Skeletal muscle satellite cell (primary cell): Measurements from ENCODE around the gene SCARB1.
A peak's percentile ranks its signal among the peaks of the same experiment; 100 is the strongest.

Experiments used
- H3K27me3 ChIP-seq: 2 replicates; pipeline ENCODE4 v1.7.0; 2013; ENCODE audit warnings: low read length; ENCODE audit not compliant: control insufficient read depth, insufficient read depth
- H3K36me3 ChIP-seq: 2 replicates; pipeline ENCODE4 v1.7.0; 2013; ENCODE audit warnings: mild to moderate bottlenecking, control low read depth, low read length; ENCODE audit not compliant: insufficient read depth
- H3K4me1 ChIP-seq: 2 replicates; pipeline ENCODE4 v1.7.0; 2013; ENCODE audit warnings: low read length; ENCODE audit not compliant: control insufficient read depth, insufficient read depth
- H3K4me2 ChIP-seq: 2 replicates; pipeline ENCODE4 v1.7.0; 2013; ENCODE audit warnings: mild to moderate bottlenecking, low read length
- H3K4me3 ChIP-seq: 2 replicates; pipeline ENCODE4 v1.7.0; 2013; ENCODE audit warnings: low read length
- H3K9ac ChIP-seq: 2 replicates; pipeline ENCODE4 v1.7.0; 2013; ENCODE audit warnings: mild to moderate bottlenecking, low read depth, low read length, moderate library complexity
- H3K9me3 ChIP-seq: replicated peaks from 2 replicates; pipeline ENCODE4 v1.7.0; 2013; ENCODE audit warnings: mild to moderate bottlenecking, control low read depth, low read length

Gene SCARB1

DNA sequence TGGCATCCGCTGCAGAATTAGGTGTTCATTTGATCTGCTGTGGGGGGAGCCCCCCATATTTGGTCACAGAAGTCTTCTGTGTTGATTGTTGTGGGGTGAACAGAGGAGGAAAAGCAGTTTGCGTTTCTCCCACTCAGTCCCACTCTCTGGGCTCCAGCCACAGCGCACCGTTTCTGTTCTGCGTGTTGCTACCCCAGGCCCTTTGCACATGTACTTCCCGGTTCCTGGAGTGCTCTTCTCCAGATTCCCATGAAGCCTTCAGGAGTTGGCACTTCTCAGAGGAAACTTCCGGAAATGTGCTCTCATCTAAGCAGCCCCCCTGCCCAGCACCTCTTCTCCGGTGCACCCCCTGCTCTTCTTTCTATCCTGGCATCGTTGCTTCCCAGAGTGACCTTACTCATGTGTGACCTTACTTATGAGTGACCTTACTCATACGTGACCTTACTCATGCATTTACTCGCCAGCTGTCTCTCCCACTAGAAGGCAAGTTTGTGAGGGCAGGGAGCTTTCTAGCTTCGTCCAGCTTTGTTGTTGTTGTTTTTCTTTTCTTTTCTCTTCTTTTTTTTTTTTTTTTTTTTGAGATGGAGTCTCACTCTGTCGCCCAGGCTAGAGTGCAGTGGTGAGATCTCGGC is 93.7 kb downstream of the SCARB1 start:
- peaks cover 39% of the 10 kb centered on the region for H3K4me1 ChIP-seq

DNA sequence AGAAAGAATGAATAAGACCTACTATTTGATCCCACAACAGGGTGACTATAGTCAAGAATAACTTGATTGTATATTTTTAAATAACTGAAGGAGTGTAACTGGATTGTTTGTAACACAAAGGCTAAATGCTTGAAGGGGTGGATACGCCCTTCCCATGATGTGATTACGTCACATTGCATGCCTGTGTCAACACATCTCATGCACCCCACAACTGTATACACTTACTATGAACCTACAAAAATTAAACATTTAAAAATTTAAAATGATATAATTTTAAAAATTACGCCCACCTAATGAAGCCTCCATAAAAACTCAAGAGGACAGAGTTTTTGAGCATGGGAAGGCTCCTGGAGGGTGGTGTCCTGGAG is 94.5 kb downstream of the SCARB1 start:
- peaks cover 7% of the 10 kb centered on the region for H3K9me3 ChIP-seq
- no peak overlapping the region for H3K4me3 ChIP-seq
- no peaks in the 10 kb centered on the region for H3K27me3 ChIP-seq
- no peak overlapping the region for H3K4me2 ChIP-seq
- no peak overlapping the region for H3K9ac ChIP-seq
- H3K36me3 ChIP-seq, result no peaks in the 10 kb centered on the region
- H3K4me1 ChIP-seq, result peaks cover 33% of the 10 kb centered on the region

More for the DNA sequence above, 93.7 kb downstream of the SCARB1 start:
- no peak overlapping the region for H3K4me2 ChIP-seq
- no peaks in the 10 kb centered on the region for H3K9me3 ChIP-seq
- no peaks in the 10 kb centered on the region for H3K27me3 ChIP-seq
- no peak overlapping the region for H3K9ac ChIP-seq
- no peak overlapping the region for H3K4me3 ChIP-seq
- H3K36me3 ChIP-seq, result no peaks in the 10 kb centered on the region

DNA sequence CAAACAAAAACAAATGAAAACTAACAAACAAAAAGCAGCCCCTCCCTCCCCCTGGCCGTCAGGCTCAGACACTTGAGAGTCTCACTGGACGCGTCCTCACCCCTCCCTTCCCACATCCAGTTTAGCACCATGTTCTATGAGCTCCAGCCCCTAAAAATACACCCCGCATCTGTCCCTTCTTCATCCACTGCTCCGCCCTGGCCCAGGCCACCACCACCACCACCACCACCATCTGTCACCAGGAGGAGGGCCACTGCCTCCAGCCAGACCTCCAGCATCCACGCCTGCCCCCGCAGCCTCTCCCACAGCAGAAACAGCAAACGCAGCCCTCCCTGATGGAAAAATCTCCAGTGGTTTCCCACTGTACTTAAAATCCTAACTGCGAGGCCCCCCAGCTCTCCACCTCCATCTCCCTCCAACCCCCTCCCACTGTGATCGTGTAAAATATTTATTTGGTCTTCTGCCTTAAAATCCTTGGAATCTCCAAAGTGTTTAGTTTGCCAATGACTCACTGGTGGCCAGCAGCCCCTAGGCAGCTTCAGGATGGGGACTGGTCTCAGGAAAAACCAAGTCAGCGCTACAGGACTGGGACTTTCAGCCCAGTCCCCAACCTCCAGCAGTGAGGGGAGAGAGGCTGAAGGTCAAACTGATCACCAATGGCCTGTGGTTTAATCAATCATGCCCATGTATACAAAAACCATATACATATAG is 95.1 kb downstream of the SCARB1 start:
- Histone ChIP-seq H3K9me3 (peaks cover 7% of the 10 kb centered on the region), H3K9ac (no peak overlapping the region), H3K4me3 (no peak overlapping the region), H3K4me2 (no peak overlapping the region), H3K27me3 (no peaks in the 10 kb centered on the region), H3K36me3 (no peaks in the 10 kb centered on the region), H3K4me1 (peaks cover 33% of the 10 kb centered on the region)

GRCh38 chr12:124767066-124767821 is 96.4 kb downstream of the SCARB1 start:
- no peak overlapping the region for H3K4me3 ChIP-seq
- H3K36me3 ChIP-seq, result no peaks in the 10 kb centered on the region
- H3K9me3 ChIP-seq, result peaks cover 7% of the 10 kb centered on the region
- H3K27me3 ChIP-seq, result peaks cover 2% of the 10 kb centered on the region
- H3K4me1 ChIP-seq, result peaks cover 33% of the 10 kb centered on the region
- no peak overlapping the region for H3K4me2 ChIP-seq
- H3K9ac ChIP-seq, result no peak overlapping the region

- Histone ChIP-seq H3K9ac (no peak overlapping the region), H3K4me3 (no peak overlapping the region), H3K36me3 (no peaks in the 10 kb centered on the region), H3K9me3 (peaks cover 7% of the 10 kb centered on the region), H3K27me3 (peaks cover 4% of the 10 kb centered on the region), H3K4me1 (peaks cover 32% of the 10 kb centered on the region), H3K4me2 (no peak overlapping the region)
Measured at GRCh38 chr12:124766727-124767065, 97.0 kb downstream of the SCARB1 start.

GRCh38 chr12:124765581-124766489 is 97.8 kb downstream of the SCARB1 start:
- H3K4me2 ChIP-seq, result no peak overlapping the region
- H3K9ac ChIP-seq, result peak overlapping the region; percentile 43
- no peak overlapping the region for H3K4me3 ChIP-seq
- peaks cover 4% of the 10 kb centered on the region for H3K27me3 ChIP-seq
- peaks cover 30% of the 10 kb centered on the region for H3K4me1 ChIP-seq
- H3K9me3 ChIP-seq, result peaks cover 7% of the 10 kb centered on the region
- no peaks in the 10 kb centered on the region for H3K36me3 ChIP-seq

DNA sequence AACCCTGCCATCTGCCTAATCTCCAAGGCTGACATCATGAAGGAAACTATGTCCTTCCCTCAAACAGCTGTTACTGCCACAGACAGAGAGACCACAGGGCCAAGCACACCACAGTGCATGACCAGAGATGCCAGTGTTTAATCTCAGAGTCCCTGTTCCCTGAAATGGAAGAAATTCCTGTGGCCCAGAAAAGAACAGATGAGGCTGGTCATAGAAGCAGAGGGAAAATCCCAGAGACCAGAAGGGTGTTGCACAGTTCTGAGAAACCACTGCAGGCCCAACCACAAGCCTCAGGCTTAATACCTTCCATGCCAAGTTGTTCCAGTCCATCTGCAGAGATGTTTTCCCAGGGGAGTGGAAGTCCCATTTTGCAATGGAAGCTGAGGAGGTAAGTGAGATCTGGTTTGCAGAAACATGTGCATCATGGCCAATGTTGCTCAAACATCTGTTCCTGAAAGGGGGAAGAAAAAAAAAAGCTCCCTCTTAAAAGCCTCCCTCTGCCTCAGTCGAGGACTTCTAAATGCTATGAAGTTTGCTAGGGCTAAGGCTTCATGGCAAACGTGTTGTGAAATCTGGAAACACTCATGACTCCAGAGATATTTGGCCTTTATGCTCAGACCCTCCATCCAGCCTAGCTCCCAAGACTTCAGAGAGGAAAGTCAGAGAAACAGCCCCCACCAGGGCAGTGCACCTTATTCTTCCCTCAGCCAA is 98.6 kb downstream of the SCARB1 start:
- no peak overlapping the region for H3K4me3 ChIP-seq
- peaks cover 10% of the 10 kb centered on the region for H3K27me3 ChIP-seq
- peak overlapping the region; percentile 43 for H3K9ac ChIP-seq
- peaks cover 7% of the 10 kb centered on the region for H3K9me3 ChIP-seq
- H3K4me1 ChIP-seq, result peaks cover 30% of the 10 kb centered on the region
- no peaks in the 10 kb centered on the region for H3K36me3 ChIP-seq
- no peak overlapping the region for H3K4me2 ChIP-seq

DNA sequence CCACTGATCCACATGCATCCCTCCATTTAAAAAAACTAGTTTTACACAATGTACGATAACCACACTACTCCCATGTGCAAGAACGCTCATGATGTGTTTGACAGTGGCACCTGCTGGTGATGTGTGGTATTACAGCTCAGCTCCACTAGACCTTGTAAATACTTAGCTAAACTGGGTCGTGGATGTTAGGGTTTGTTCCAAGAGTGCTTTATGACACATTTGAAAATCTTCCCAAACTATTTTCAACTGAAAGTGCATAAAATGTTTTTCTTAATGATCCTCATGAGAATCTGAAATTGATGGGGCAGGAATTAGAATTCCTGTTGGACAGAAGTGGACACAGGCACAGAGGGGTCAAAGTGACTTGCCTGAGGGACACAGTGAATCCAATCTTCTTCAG is 99.2 kb downstream of the SCARB1 start:
- H3K36me3 ChIP-seq, result no peaks in the 10 kb centered on the region
- no peak overlapping the region for H3K9ac ChIP-seq
- no peak overlapping the region for H3K4me3 ChIP-seq
- H3K4me1 ChIP-seq, result peaks cover 30% of the 10 kb centered on the region
- H3K9me3 ChIP-seq, result peaks cover 7% of the 10 kb centered on the region
- H3K4me2 ChIP-seq, result no peak overlapping the region
- H3K27me3 ChIP-seq, result peaks cover 13% of the 10 kb centered on the region

- Histone ChIP-seq H3K4me3 (no peak overlapping the region), H3K27me3 (peaks cover 22% of the 10 kb centered on the region), H3K9ac (no peak overlapping the region), H3K4me1 (peaks cover 24% of the 10 kb centered on the region), H3K9me3 (peaks cover 7% of the 10 kb centered on the region), H3K4me2 (no peak overlapping the region), H3K36me3 (no peaks in the 10 kb centered on the region)
Measured at GRCh38 chr12:124763594-124763979, 100.1 kb downstream of the SCARB1 start.

DNA sequence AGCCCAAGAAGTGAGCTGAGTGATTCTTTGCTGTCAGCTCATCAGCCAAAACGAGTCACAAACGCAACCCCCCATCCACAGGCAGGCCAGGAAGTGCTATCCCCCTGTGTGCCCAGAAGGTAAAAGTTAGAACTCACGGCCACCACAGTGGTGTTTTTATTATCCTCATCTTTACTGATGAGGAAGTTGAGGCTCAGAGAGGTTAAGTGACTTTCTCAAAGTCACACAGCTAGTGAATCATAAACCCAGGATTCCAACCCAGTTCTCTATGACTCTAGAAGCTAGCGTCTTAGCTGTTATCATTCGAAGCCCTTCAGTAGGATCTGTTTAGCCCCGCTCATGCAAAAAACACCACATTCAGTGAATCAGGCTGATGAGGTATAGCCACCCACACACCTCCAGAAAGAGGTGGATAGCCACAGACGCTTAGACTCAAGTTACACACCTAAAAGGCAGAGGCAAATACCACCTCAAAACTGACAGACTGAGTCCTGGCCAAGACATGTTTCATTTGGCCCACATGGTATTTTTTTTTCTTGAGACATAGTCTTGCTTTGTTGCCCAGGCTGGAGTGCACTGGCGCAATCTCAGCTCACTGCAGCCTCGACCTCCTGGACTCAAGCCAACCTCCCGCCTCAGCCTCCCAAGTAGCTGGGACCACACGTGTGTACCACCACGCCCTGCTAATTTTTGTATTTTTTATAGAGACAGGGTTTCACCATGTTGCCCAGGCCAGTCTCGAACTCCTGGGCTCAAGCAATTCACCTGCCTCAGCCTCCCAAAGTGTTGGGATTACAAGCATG is 100.7 kb downstream of the SCARB1 start:
- peaks cover 23% of the 10 kb centered on the region for H3K4me1 ChIP-seq

More for the DNA sequence above, 100.7 kb downstream of the SCARB1 start:
- H3K9ac ChIP-seq, result no peak overlapping the region
- H3K36me3 ChIP-seq, result no peaks in the 10 kb centered on the region
- no peak overlapping the region for H3K4me2 ChIP-seq
- H3K4me3 ChIP-seq, result no peak overlapping the region
- H3K9me3 ChIP-seq, result peaks cover 7% of the 10 kb centered on the region
- H3K27me3 ChIP-seq, result peaks cover 28% of the 10 kb centered on the region
